SK-N-SH (cell line): ENCODE measurements around the gene ADAMTS14. TPM values are rescaled to one million over a fixed set of nuclear protein-coding genes. Genes with fewer than 3 reads are reported as not detected.

Experiments used
- CTCF ChIA-PET: fragments of 300-600, 350-600 bp; formaldehyde crosslinking; extraction: SDS; loops from one replicate; lab custom pipeline; 2021; lab: Yijun Ruan, JAX
- POLR2A ChIA-PET: fragments of 350-600 bp; sonication (Branson Sonifier 250); formaldehyde crosslinking; extraction: SDS; loops from one replicate; lab custom pipeline; 2020; ENCODE audit warnings: antibody characterized with exemption, inconsistent platforms; lab: Yijun Ruan, JAX
- DNase-seq: peaks from one replicate; pipeline ENCODE4 v3.0.0; 2012
- H2AFZ ChIP-seq: fragments of 200-600 bp; sonication (generic); 2 replicates; pipeline ENCODE4 v1.8.1; 2016; ENCODE audit warnings: antibody characterized with exemption, mild to moderate bottlenecking, low read depth
- H3F3A ChIP-seq: fragments of 200-600 bp; sonication (generic); replicated peaks from 2 replicates; pipeline ENCODE3; 2016; ENCODE audit warnings: antibody characterized with exemption, mild to moderate bottlenecking; ENCODE audit not compliant: insufficient read depth
- H3K27ac ChIP-seq, 2 experiments: fragments of 200-500 bp in 1 of 2; fragments of 200-600 bp in 1 of 2; sonication (Bioruptor generic) in 1 of 2; sonication (generic), shearing (Covaris generic) in 1 of 2; 2 replicates each; pipeline versions ENCODE4 v1.5.1 to v1.6.1; 2014 to 2016; ENCODE audit warnings: low read depth in 2 of 2, inconsistent platforms in 1 of 2, low read length in 1 of 2, mild to moderate bottlenecking in 1 of 2, mixed read lengths in 1 of 2
- H3K27me3 ChIP-seq: fragments of 200-600 bp; sonication (generic), shearing (Covaris generic); 2 replicates; pipeline ENCODE4 v1.6.1; 2016; ENCODE audit warnings: mixed run types; ENCODE audit not compliant: insufficient read depth
- H3K36me3 ChIP-seq, 2 experiments: fragments of 200-500 bp in 1 of 2; fragments of 200-600 bp in 1 of 2; sonication (Bioruptor generic) in 1 of 2; sonication (generic) in 1 of 2; replicated peaks in 1 of 2; 2 replicates each; pipeline versions ENCODE3 to v1.5.1; 2014 to 2016; ENCODE audit warnings: low read length in 1 of 2, mild to moderate bottlenecking in 1 of 2; ENCODE audit not compliant: insufficient read depth in 2 of 2, control insufficient read depth in 1 of 2
- H3K4me1 ChIP-seq, 2 experiments: fragments of 200-500 bp in 1 of 2; fragments of 200-600 bp in 1 of 2; sonication (Bioruptor generic) in 1 of 2; sonication (generic), shearing (Covaris generic) in 1 of 2; 2 replicates each; pipeline versions ENCODE4 v1.5.1 to v1.6.1; 2014 to 2016; ENCODE audit warnings: low read depth in 1 of 2, low read length in 1 of 2, mixed run types in 1 of 2; ENCODE audit not compliant: insufficient read depth in 2 of 2, control insufficient read depth in 1 of 2
- H3K4me2 ChIP-seq: fragments of 200-600 bp; sonication (generic), shearing (Covaris generic); 2 replicates; pipeline ENCODE4 v1.6.1; 2017; ENCODE audit warnings: mixed run types
- H3K4me3 ChIP-seq, 2 experiments: fragments of 200-500 bp in 1 of 2; fragments of 200-600 bp in 1 of 2; sonication (Bioruptor generic) in 1 of 2; sonication (generic), shearing (Covaris generic) in 1 of 2; 2 replicates each; pipeline versions ENCODE4 v1.5.1 to v1.8.1; 2014 to 2016; ENCODE audit warnings: low read depth in 2 of 2, inconsistent platforms in 1 of 2, low read length in 1 of 2, mild to moderate bottlenecking in 1 of 2, mixed read lengths in 1 of 2, moderate library complexity in 1 of 2
- H3K79me2 ChIP-seq: fragments of 200-600 bp; sonication (generic); 2 replicates; pipeline ENCODE4 v1.8.1; 2017; ENCODE audit warnings: mild to moderate bottlenecking; ENCODE audit not compliant: insufficient read depth
- H3K9ac ChIP-seq: fragments of 200-600 bp; sonication (generic); 2 replicates; pipeline ENCODE4 v1.6.1; 2017; ENCODE audit warnings: mixed run types
- H3K9me2 ChIP-seq: fragments of 200-600 bp; sonication (generic); 2 replicates; pipeline ENCODE4 v1.6.1; 2017; ENCODE audit warnings: mixed run types
- H3K9me3 ChIP-seq: fragments of 200-600 bp; sonication (generic); 2 replicates; pipeline ENCODE4 v1.6.1; 2017; ENCODE audit warnings: mixed run types, mild to moderate bottlenecking, moderate library complexity
- H4K20me1 ChIP-seq: fragments of 200-600 bp; sonication (generic); 2 replicates; pipeline ENCODE4 v1.6.1; 2017; ENCODE audit warnings: mild to moderate bottlenecking, mixed run types; ENCODE audit not compliant: insufficient read depth
- CHD2 ChIP-seq: fragments of 150-350 bp; IDR thresholded peaks from 2 replicates; pipeline ENCODE4 v1.6.1; 2018; ENCODE audit warnings: low read length; ENCODE audit not compliant: partially characterized antibody
- EP300 ChIP-seq, 2 experiments: IDR thresholded peaks; 2 replicates each; pipeline versions ENCODE4 v1.4.0 to v1.6.1; 2012; ENCODE audit warnings: borderline replicate concordance in 1 of 2, low read depth in 1 of 2, low read length in 1 of 2
- EZH2phosphoT487 ChIP-seq: fragments of 200-600 bp; sonication (generic); IDR thresholded peaks from 2 replicates; pipeline ENCODE4 v1.6.1; 2017; ENCODE audit warnings: low read depth, mixed run types, mild to moderate bottlenecking, antibody characterized with exemption, moderate library complexity, borderline replicate concordance
- MEF2A ChIP-seq: IDR thresholded peaks from 2 replicates; pipeline ENCODE4 v1.4.0; 2012; ENCODE audit warnings: low read depth, borderline replicate concordance
- MXI1 ChIP-seq: IDR thresholded peaks from 2 replicates; pipeline ENCODE4 v1.6.1; 2012; ENCODE audit warnings: mild to moderate bottlenecking, low read depth, low read length, improper control_type of control experiment
- RFX5 ChIP-seq: IDR thresholded peaks from 2 replicates; pipeline ENCODE4 v1.6.1; 2012; ENCODE audit warnings: mild to moderate bottlenecking, improper control_type of control experiment, low read length
- SIN3A ChIP-seq: IDR thresholded peaks from 2 replicates; pipeline ENCODE4 v1.6.1; 2012; ENCODE audit warnings: low read depth, mild to moderate bottlenecking, low read length, moderate library complexity, borderline replicate concordance
- TAF1 ChIP-seq: IDR thresholded peaks from 2 replicates; pipeline ENCODE4 v1.6.1; 2012; ENCODE audit warnings: low read depth, mild to moderate bottlenecking, low read length, moderate library complexity, borderline replicate concordance
- WGBS: methylation state at CpG from one replicate; pipeline ENCODE4 v1.1.6; 2017; ENCODE audit warnings: low lambda C conversion rate; 5-methylcytosine and 5-hydroxymethylcytosine counted together
- polyA plus RNA-seq, 3 experiments: library from polyadenylated mRNA; depleted of rRNA; stranded (reverse); fragments of >200 nt; gene quantifications; 2 replicates each; pipeline ENCODE4 v1.2.3, GENCODE V29; 2012
- TF ChIP-seq, protein P1 (sequence below): fragments of 200-600 bp; sonication (generic); IDR thresholded peaks from 2 replicates; pipeline ENCODE4 v1.6.1; 2017; ENCODE audit warnings: antibody characterized with exemption, mild to moderate bottlenecking, moderate library complexity
- TF ChIP-seq, protein P2 (sequence below): IDR thresholded peaks from 2 replicates; pipeline ENCODE4 v1.4.0; 2012; ENCODE audit warnings: low read depth, borderline replicate concordance
- TF ChIP-seq, protein P3 (sequence below): fragments of 150-350 bp; IDR thresholded peaks from 2 replicates; pipeline ENCODE4 v1.6.1; 2017; ENCODE audit warnings: antibody characterized with exemption, low read length, low read depth, borderline replicate concordance
- TF ChIP-seq, protein P4 (sequence below): fragments of 150-350 bp; IDR thresholded peaks from 2 replicates; pipeline ENCODE4 v1.6.1; 2016; ENCODE audit warnings: mild to moderate bottlenecking, low read depth, low read length

ADAMTS14 gene
- polyA plus RNA-seq, 1 of the 3 experiments (the other 2 are of a cell fraction): 1.1 TPM

DNA sequence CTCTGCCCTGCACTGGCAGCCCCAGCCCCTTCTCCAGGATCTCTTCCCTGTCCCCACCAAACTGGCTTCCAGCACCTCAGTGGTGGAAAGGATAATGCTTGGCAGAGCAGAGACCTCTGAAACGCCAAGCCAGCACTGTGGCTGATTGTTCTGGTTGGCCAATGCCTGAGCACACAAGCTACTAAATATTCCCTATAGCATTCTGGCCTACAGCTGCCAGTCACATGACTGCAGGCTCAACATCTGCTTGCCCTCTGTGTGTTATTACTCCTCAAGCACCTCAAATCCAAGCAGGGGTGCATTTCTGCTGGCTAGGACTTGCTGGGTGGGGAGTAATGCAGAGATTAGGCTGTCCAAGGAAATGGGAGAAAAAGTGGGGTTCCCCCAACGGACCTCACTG, 106.8 kb downstream of the ADAMTS14 start (continued):
- TF ChIP-seq, protein P1, sequence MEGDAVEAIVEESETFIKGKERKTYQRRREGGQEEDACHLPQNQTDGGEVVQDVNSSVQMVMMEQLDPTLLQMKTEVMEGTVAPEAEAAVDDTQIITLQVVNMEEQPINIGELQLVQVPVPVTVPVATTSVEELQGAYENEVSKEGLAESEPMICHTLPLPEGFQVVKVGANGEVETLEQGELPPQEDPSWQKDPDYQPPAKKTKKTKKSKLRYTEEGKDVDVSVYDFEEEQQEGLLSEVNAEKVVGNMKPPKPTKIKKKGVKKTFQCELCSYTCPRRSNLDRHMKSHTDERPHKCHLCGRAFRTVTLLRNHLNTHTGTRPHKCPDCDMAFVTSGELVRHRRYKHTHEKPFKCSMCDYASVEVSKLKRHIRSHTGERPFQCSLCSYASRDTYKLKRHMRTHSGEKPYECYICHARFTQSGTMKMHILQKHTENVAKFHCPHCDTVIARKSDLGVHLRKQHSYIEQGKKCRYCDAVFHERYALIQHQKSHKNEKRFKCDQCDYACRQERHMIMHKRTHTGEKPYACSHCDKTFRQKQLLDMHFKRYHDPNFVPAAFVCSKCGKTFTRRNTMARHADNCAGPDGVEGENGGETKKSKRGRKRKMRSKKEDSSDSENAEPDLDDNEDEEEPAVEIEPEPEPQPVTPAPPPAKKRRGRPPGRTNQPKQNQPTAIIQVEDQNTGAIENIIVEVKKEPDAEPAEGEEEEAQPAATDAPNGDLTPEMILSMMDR: no peak
- TF ChIP-seq SIN3A: no peak
- no peak for TF ChIP-seq EP300 (IDR thresholded peaks at IDR 0.05; ENCODE audit: borderline replicate concordance in 1 of 2, low read depth in 1 of 2, low read length in 1 of 2)
- no peak for TF ChIP-seq MXI1

DNA sequence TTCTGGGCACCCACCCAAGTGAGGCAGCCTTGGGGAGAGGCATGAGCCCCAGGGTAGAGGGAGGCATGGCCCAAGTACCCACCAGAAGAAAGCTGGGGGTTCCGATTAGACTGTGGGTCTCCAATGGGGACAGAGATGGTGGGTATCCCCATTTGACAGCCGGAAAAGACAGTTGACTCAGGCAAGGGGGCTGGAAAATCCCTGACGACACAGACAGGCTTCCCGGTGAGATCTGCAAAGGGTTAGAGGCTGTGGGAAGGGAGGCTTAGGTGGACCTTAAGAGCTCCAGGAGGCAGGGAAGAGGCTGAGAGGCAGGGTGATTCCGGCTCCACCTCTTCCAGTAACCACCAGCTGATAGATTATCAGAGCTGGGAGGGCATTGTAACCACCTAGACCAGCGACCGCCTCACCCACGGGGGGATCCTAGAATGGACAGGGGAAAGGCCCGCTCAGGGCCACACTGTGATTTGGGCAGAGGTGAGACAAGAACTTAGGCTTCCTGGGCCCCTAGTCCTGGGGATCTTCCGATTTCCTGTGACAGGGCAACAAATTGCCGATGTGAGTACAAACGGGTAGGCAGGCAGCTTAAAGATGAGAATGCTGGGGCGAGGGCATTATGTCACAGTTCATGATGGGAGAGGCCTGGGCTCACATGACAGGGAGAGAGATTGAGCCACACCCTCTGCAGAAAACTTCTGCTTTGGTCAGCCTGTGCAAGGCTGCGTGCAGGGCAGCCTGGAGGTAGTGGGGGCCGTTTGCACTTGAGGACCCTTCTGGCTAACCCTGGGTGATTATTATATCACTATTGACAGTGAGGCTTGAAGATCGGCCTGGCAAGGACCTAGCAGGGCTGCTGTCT, 107.4 kb downstream of the ADAMTS14 start:
- Histone ChIP-seq H3K4me2 (no peak overlapping the region), H3K27me3 (0 out of 2 replicates have a peak, but pooled peaks cover 12% of the 10 kb centered on the region), H3F3A (no peaks in the 10 kb centered on the region), H3K4me3 (no peak overlapping the region), H2AFZ (no peak overlapping the region), H3K4me1 (peaks cover 0 to 10% of the 10 kb centered on the region in 2 experiments; a peak in 1 of 4 replicates), H3K9ac (no peak overlapping the region), H4K20me1 (no peaks in the 10 kb centered on the region), H3K9me2 (no peaks in the 10 kb centered on the region), H3K9me3 (no peaks in the 10 kb centered on the region), H3K27ac (no peak overlapping the region; a peak in 1 of 4 replicates), H3K36me3 (no peaks in the 10 kb centered on the region), H3K79me2 (no peaks in the 10 kb centered on the region)
- WGBS: 60% methylated on average over 12 of the region's 16 CpGs
- peak; percentile 7 for DNase-seq
- CTCF ChIA-PET: interaction anchor here (0.8 to 1.0 kb wide), 2 partner anchors 19 to 230 kb away, joined by 3 read pairs; no protein-coding TSS in a partner anchor
- TF ChIP-seq MEF2A: no peak
- no peak for TF ChIP-seq MXI1
- no peak for TF ChIP-seq CHD2
- TF ChIP-seq, protein P2, sequence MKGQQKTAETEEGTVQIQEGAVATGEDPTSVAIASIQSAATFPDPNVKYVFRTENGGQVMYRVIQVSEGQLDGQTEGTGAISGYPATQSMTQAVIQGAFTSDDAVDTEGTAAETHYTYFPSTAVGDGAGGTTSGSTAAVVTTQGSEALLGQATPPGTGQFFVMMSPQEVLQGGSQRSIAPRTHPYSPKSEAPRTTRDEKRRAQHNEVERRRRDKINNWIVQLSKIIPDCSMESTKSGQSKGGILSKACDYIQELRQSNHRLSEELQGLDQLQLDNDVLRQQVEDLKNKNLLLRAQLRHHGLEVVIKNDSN: no peak
- TF ChIP-seq, protein P3, sequence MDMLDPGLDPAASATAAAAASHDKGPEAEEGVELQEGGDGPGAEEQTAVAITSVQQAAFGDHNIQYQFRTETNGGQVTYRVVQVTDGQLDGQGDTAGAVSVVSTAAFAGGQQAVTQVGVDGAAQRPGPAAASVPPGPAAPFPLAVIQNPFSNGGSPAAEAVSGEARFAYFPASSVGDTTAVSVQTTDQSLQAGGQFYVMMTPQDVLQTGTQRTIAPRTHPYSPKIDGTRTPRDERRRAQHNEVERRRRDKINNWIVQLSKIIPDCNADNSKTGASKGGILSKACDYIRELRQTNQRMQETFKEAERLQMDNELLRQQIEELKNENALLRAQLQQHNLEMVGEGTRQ: no peak
- TF ChIP-seq, protein P1: no peak
- TF ChIP-seq, protein P4, sequence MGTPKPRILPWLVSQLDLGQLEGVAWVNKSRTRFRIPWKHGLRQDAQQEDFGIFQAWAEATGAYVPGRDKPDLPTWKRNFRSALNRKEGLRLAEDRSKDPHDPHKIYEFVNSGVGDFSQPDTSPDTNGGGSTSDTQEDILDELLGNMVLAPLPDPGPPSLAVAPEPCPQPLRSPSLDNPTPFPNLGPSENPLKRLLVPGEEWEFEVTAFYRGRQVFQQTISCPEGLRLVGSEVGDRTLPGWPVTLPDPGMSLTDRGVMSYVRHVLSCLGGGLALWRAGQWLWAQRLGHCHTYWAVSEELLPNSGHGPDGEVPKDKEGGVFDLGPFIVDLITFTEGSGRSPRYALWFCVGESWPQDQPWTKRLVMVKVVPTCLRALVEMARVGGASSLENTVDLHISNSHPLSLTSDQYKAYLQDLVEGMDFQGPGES: no peak
- TF ChIP-seq TAF1: no peak
- TF ChIP-seq EZH2phosphoT487: no peak
- TF ChIP-seq RFX5: no peak
- POLR2A ChIA-PET: no interaction called here
